ENCODE data around the gene TSPAN18.
A peak's percentile ranks its signal among the peaks of the same experiment; 100 is the strongest.

The TSPAN18 gene

GRCh38 chr11:44726283-44727113, at the start of gene TSPAN18:
TSS of gene TSPAN18 (plus strand) at chr11:44726962. CDS start at chr11:44906417, 179,455 bp downstream.
- Mint-ChIP-seq H3K4me1 (ENCODE audit: low read depth) (peaks cover 27% of the 10 kb centered on the region), H3K4me3 (peak within 1 kb of the TSS; percentile 78), H3K9me3 (no peaks in the 10 kb centered on the region), H3K27ac (peak within 1 kb of the TSS; percentile 50), H3K36me3 (ENCODE audit: low read depth) (peaks cover 2% of the 10 kb centered on the region), H3K27me3 (ENCODE audit: low read depth) (peaks cover 42% of the 10 kb centered on the region)
- peak; percentile 39 for DNase-seq (ENCODE audit: low spot score)

GRCh38 chr11:44680982-44681597, 45.7 kb upstream of the TSPAN18 start:
- peak; percentile 33 for DNase-seq (ENCODE audit: low spot score)
- Mint-ChIP-seq H3K27me3 (ENCODE audit: low read depth) (peaks cover 2% of the 10 kb centered on the region), H3K36me3 (ENCODE audit: low read depth) (peaks cover 6% of the 10 kb centered on the region), H3K4me1 (ENCODE audit: low read depth) (peaks cover 40% of the 10 kb centered on the region), H3K9me3 (peaks cover 12% of the 10 kb centered on the region), H3K27ac (peak overlapping the region; percentile 88), H3K4me3 (peak overlapping the region; percentile 81)

GRCh38 chr11:44681698-44682097, 45.1 kb upstream of the TSPAN18 start:
- Mint-ChIP-seq H3K4me1 (ENCODE audit: low read depth) (peaks cover 44% of the 10 kb centered on the region), H3K36me3 (ENCODE audit: low read depth) (peaks cover 6% of the 10 kb centered on the region), H3K4me3 (peak overlapping the region; percentile 81), H3K27me3 (ENCODE audit: low read depth) (peaks cover 2% of the 10 kb centered on the region), H3K27ac (peak overlapping the region; percentile 88), H3K9me3 (peaks cover 12% of the 10 kb centered on the region)
- DNase-seq (ENCODE audit: low spot score), result no peak

GRCh38 chr11:44684859-44685281, 41.9 kb upstream of the TSPAN18 start:
- Mint-ChIP-seq H3K36me3 (ENCODE audit: low read depth) (peaks cover 3% of the 10 kb centered on the region), H3K4me1 (ENCODE audit: low read depth) (peaks cover 48% of the 10 kb centered on the region), H3K27ac (no peak overlapping the region), H3K9me3 (peaks cover 10% of the 10 kb centered on the region), H3K4me3 (no peak overlapping the region), H3K27me3 (ENCODE audit: low read depth) (peaks cover 15% of the 10 kb centered on the region)
- DNase-seq (ENCODE audit: low spot score), result no peak

GRCh38 chr11:44687388-44687787, 39.4 kb upstream of the TSPAN18 start:
- Mint-ChIP-seq H3K4me1 (ENCODE audit: low read depth) (peaks cover 27% of the 10 kb centered on the region), H3K36me3 (ENCODE audit: low read depth) (no peaks in the 10 kb centered on the region), H3K4me3 (no peak overlapping the region), H3K27me3 (ENCODE audit: low read depth) (peaks cover 15% of the 10 kb centered on the region), H3K27ac (no peak overlapping the region), H3K9me3 (peaks cover 4% of the 10 kb centered on the region)
- no peak for DNase-seq (ENCODE audit: low spot score)

GRCh38 chr11:44689265-44689664, 37.5 kb upstream of the TSPAN18 start:
- peaks cover 3% of the 10 kb centered on the region for H3K9me3 Mint-ChIP-seq
- no peak for DNase-seq (ENCODE audit: low spot score)
- no peak overlapping the region for H3K4me3 Mint-ChIP-seq
- H3K27me3 Mint-ChIP-seq (ENCODE audit: low read depth), result peaks cover 15% of the 10 kb centered on the region
- H3K4me1 Mint-ChIP-seq (ENCODE audit: low read depth), result peaks cover 18% of the 10 kb centered on the region
- no peaks in the 10 kb centered on the region for H3K36me3 Mint-ChIP-seq (ENCODE audit: low read depth)
- H3K27ac Mint-ChIP-seq, result no peak overlapping the region

- Mint-ChIP-seq H3K9me3 (peaks cover 3% of the 10 kb centered on the region), H3K4me1 (ENCODE audit: low read depth) (peaks cover 21% of the 10 kb centered on the region), H3K4me3 (no peak overlapping the region), H3K36me3 (ENCODE audit: low read depth) (no peaks in the 10 kb centered on the region), H3K27me3 (ENCODE audit: low read depth) (peaks cover 15% of the 10 kb centered on the region), H3K27ac (no peak overlapping the region)
- no peak for DNase-seq (ENCODE audit: low spot score)
Measured at GRCh38 chr11:44690651-44691050, 36.1 kb upstream of the TSPAN18 start.

- H3K36me3 Mint-ChIP-seq (ENCODE audit: low read depth), result no peaks in the 10 kb centered on the region
- H3K4me1 Mint-ChIP-seq (ENCODE audit: low read depth), result peaks cover 12% of the 10 kb centered on the region
- peaks cover 3% of the 10 kb centered on the region for H3K9me3 Mint-ChIP-seq
- H3K4me3 Mint-ChIP-seq, result no peak overlapping the region
- DNase-seq (ENCODE audit: low spot score), result no peak
- no peak overlapping the region for H3K27ac Mint-ChIP-seq
- peaks cover 11% of the 10 kb centered on the region for H3K27me3 Mint-ChIP-seq (ENCODE audit: low read depth)
Measured at GRCh38 chr11:44692460-44692859, 34.3 kb upstream of the TSPAN18 start.

- H3K9me3 Mint-ChIP-seq, result peaks cover 2% of the 10 kb centered on the region
- H3K27ac Mint-ChIP-seq, result no peak overlapping the region
- no peak for DNase-seq (ENCODE audit: low spot score)
- no peaks in the 10 kb centered on the region for H3K36me3 Mint-ChIP-seq (ENCODE audit: low read depth)
- no peak overlapping the region for H3K4me3 Mint-ChIP-seq
- peaks cover 4% of the 10 kb centered on the region for H3K4me1 Mint-ChIP-seq (ENCODE audit: low read depth)
- H3K27me3 Mint-ChIP-seq (ENCODE audit: low read depth), result peaks cover 6% of the 10 kb centered on the region
Measured at GRCh38 chr11:44693654-44694119, 33.1 kb upstream of the TSPAN18 start.

- Mint-ChIP-seq H3K36me3 (ENCODE audit: low read depth) (no peaks in the 10 kb centered on the region), H3K4me1 (ENCODE audit: low read depth) (peaks cover 6% of the 10 kb centered on the region), H3K4me3 (no peak overlapping the region), H3K27me3 (ENCODE audit: low read depth) (peaks cover 9% of the 10 kb centered on the region), H3K9me3 (no peaks in the 10 kb centered on the region), H3K27ac (no peak overlapping the region)
- no peak for DNase-seq (ENCODE audit: low spot score)
Measured at GRCh38 chr11:44694443-44694842, 32.3 kb upstream of the TSPAN18 start.

GRCh38 chr11:44695169-44695833, 31.5 kb upstream of the TSPAN18 start:
- no peaks in the 10 kb centered on the region for H3K9me3 Mint-ChIP-seq
- H3K27me3 Mint-ChIP-seq (ENCODE audit: low read depth), result peaks cover 10% of the 10 kb centered on the region
- DNase-seq (ENCODE audit: low spot score), result no peak
- H3K27ac Mint-ChIP-seq, result no peak overlapping the region
- H3K4me1 Mint-ChIP-seq (ENCODE audit: low read depth), result peaks cover 6% of the 10 kb centered on the region
- no peak overlapping the region for H3K4me3 Mint-ChIP-seq
- H3K36me3 Mint-ChIP-seq (ENCODE audit: low read depth), result no peaks in the 10 kb centered on the region

- no peaks in the 10 kb centered on the region for H3K36me3 Mint-ChIP-seq (ENCODE audit: low read depth)
- peaks cover 9% of the 10 kb centered on the region for H3K4me1 Mint-ChIP-seq (ENCODE audit: low read depth)
- H3K27ac Mint-ChIP-seq, result no peak overlapping the region
- DNase-seq (ENCODE audit: low spot score), result no peak
- no peak overlapping the region for H3K4me3 Mint-ChIP-seq
- H3K9me3 Mint-ChIP-seq, result no peaks in the 10 kb centered on the region
- peaks cover 16% of the 10 kb centered on the region for H3K27me3 Mint-ChIP-seq (ENCODE audit: low read depth)
Measured at GRCh38 chr11:44698252-44698912, 28.4 kb upstream of the TSPAN18 start.

- H3K4me1 Mint-ChIP-seq (ENCODE audit: low read depth), result peaks cover 6% of the 10 kb centered on the region
- peak overlapping the region; percentile 26 for H3K27ac Mint-ChIP-seq
- no peaks in the 10 kb centered on the region for H3K9me3 Mint-ChIP-seq
- DNase-seq (ENCODE audit: low spot score), result no peak
- H3K4me3 Mint-ChIP-seq, result no peak overlapping the region
- peaks cover 16% of the 10 kb centered on the region for H3K27me3 Mint-ChIP-seq (ENCODE audit: low read depth)
- no peaks in the 10 kb centered on the region for H3K36me3 Mint-ChIP-seq (ENCODE audit: low read depth)
Measured at GRCh38 chr11:44699497-44700408, 27.0 kb upstream of the TSPAN18 start.

Data from T-helper 2 cell treated with Interferon-gamma antibody and Interleukin-4, amounts not matched to agents 5 μg/mL and 100 μg/mL, for 36 hours (primary cell).